A549 (cell line): ENCODE data around the gene FRMD1.

Experiments
- CTCF ChIP-seq: fragments of >200 bp; sonication (Bioruptor Twin); formaldehyde crosslinking; IDR thresholded peaks from 3 replicates; pipeline ENCODE4 v1.5.1; 2016
- ELK1 ChIP-seq: fragments of 150-350 bp; IDR thresholded peaks from 2 replicates; pipeline ENCODE4 v1.6.1; 2014; ENCODE audit warnings: low read depth, mild to moderate bottlenecking, low read length
- HMGXB4 ChIP-seq: fragments of 250-450 bp; sonication (Bioruptor Pico); IDR thresholded peaks from 2 replicates; pipeline ENCODE4 v1.5.0; 2021; ENCODE audit warnings: mild to moderate bottlenecking, moderate library complexity, borderline replicate concordance
- MAX ChIP-seq: IDR thresholded peaks from 2 replicates; pipeline ENCODE4 v1.6.1; 2012
- RFX5 ChIP-seq: fragments of 450-650 bp; IDR thresholded peaks from 2 replicates; pipeline ENCODE4 v1.7.1; 2014; ENCODE audit warnings: antibody characterized with exemption, mild to moderate bottlenecking, moderate library complexity
- USF2 ChIP-seq: fragments of 450-650 bp; IDR thresholded peaks from 2 replicates; pipeline ENCODE4 v1.6.1; 2014; ENCODE audit warnings: antibody characterized with exemption

GRCh38 chr6:168014428-168014827 lies 64.6 kb downstream of the FRMD1 start:
- TF ChIP-seq MAX (no peak), ELK1 (no peak), RFX5 (no peak), HMGXB4 (CRISPR knock-in tag) (no peak), CTCF (no peak), USF2 (no peak)
